Measurements from ENCODE around the gene AFG3L2.

The AFG3L2 gene

DNA sequence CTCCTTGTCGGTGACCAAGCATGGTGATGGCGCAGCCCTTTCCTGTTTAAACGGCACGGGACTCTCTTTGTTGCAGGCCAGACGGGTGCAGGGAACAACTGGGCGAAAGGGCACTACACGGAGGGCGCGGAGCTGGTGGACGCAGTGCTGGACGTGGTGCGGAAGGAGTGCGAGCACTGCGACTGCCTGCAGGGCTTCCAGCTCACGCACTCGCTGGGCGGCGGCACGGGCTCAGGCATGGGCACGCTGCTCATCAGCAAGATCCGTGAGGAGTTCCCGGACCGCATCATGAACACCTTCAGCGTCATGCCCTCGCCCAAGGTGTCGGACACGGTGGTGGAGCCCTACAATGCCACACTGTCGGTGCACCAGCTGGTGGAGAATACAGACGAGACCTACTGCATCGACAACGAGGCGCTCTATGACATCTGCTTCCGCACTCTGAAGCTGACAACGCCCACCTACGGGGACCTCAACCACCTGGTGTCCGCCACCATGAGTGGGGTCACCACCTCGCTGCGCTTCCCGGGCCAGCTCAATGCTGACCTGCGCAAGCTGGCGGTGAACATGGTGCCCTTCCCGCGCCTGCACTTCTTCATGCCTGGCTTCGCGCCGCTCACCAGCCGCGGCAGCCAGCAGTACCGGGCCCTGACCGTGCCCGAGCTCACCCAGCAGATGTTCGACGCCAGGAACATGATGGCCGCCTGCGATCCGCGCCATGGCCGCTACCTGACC, 51.9 kb downstream of the AFG3L2 start:
- DNase-seq (ENCODE audit: low read depth) = no peak

DNA sequence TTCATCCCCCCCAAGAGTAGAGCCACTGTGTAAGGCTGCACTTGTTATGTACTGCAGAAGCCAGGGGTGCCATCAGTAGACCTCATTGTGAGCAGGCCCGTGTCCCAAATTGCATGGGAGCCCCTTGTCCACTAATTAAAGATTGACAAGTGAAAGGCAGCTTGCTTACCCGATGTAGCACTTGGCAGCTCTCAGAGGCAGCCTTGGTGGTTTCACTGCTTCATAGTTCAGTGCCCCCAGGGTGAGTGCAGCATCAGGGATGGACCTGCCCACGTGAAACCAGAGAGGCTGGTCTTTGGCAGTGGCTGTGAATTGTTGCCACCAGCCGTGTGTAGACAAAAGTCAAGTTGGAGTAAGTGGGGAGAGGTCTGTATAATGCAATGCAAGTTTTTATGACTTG, 55.7 kb downstream of the AFG3L2 start:
- DNase-seq (ENCODE audit: low read depth) = no peak

DNA sequence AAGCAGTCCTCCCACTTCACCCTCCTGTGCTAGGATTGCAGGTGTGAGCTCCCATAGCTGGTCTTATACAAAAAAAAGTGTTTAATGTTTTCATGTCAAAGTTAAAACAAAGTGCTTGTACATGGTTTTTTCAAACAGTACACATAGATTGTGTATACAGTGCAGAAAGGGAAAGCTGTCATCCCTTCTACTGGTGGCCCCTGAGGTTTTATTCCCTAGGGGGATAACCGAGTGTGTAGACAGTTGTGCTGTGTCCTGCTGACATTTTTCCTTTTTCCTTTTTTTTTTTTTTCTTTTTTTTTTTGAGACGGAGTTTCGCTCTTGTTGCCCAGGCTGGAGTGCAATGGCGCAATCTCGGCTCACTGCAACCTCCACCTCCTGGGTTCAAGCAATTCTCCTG, 58.2 kb downstream of the AFG3L2 start:
- no peak for DNase-seq (ENCODE audit: low read depth)

DNA sequence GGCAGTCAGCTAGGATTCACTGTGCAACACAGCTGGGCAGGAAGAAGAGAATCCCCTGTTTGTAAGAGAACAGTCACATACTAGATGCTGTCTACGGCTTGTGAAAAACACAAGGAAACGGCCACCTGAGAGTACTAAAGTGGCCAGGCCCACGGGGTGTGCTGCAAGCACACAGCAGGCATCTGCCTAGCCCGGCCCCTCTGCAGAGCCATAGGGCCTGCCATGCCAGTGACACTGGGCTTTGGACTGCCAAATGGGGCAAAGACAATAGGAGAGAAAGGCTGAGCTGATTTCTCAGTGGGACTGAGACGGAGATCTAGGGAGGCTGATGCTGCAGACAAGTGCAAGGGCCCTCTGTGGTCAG, 58.7 kb downstream of the AFG3L2 start:
- no peak for DNase-seq (ENCODE audit: low read depth)

GRCh38 chr18:12317664-12318333, 59.2 kb downstream of the AFG3L2 start:
- DNase-seq (ENCODE audit: low read depth) = no peak

DNA sequence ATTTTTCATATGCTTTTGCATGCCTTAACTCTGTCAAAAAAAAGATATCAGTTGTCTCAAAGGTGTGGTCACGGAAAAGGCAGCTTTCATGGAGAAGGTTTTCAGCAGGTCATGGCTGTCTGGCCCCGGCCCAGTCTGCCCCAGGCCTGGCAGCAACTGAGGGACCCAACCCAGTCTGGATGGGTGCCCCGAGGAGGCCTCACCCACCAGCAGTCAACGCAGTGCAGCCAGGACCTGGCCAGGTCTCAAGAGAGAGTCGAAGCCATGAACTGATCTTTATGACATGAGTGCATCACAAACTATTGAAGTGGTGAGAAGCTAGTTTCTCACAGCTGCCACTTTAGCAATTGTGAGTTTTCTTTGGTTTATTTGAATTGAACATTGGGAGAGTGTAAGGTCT, 61.1 kb downstream of the AFG3L2 start:
- no peak for DNase-seq (ENCODE audit: low read depth)

DNA sequence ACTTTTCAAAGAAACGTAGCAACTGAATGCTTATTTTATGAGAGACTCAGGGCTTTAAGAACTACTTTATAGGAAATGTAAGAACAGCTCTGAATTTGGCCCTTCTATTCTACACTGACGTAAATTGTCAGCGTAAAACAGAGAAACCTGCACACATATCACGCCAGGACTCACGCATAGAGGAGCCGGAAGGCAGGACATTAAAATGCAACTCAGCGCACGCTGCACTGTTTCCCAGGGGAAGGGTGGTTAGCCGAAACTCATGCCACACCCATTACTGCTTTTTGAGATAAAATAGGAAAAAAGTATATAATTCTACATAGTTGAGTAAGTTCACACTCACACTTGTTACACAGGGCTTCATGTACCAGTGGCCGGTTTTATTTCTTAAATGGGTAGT, 61.5 kb downstream of the AFG3L2 start:
- no peak for DNase-seq (ENCODE audit: low read depth)

- DNase-seq (ENCODE audit: low read depth) = no peak
Observed at GRCh38 chr18:12314591-12315305, 62.3 kb downstream of the AFG3L2 start.

- DNase-seq (ENCODE audit: low read depth) = no peak
Observed at GRCh38 chr18:12313530-12314245, 63.3 kb downstream of the AFG3L2 start.

GRCh38 chr18:12312976-12313375, 64.1 kb downstream of the AFG3L2 start:
- DNase-seq (ENCODE audit: low read depth) = no peak

DNA sequence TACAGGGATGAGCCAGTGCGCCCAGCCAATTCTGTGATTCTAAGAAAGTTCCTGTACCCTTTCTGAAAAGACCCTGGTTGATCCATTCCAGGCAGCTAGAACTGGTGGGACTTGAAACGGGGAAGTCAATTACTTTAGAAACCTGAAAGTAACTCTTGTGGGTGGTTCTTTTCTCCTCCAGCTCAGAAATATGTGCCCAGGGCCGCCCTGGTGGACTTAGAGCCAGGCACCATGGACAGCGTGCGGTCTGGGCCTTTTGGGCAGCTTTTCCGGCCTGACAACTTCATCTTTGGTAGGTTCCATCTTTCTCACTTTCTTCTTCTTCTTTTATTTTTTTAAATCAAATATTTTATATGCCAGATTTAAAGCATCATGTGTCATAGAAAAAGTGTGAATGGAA, 66.3 kb downstream of the AFG3L2 start:
- no peak for DNase-seq (ENCODE audit: low read depth)

DNA sequence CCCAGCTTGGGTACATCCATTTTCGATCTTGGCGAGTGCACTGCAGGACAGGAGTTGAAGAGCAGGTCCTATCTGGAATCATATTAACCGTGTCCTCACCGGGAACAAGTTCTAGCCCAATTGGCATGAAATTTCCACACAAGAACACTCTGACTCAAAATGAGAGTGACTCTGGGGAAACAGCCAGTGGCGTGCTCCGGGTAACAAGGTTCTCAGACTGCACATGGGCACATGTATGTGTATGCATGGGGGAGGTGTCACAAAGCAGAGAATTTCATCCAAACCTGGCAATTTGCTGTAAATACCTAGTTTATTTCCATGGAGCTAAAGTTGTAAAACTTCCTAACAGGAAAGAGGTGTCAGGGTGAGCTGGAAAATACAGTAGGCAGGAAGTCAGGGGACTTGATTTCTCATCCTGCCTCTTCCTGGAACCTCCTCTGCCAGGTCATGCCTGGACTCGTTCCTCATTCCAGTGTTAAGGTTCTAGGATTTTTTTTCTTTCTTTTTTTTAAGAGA, 67.3 kb downstream of the AFG3L2 start:
- no peak for DNase-seq (ENCODE audit: low read depth)

GRCh38 chr18:12308386-12309100, 68.5 kb downstream of the AFG3L2 start:
- DNase-seq (ENCODE audit: low read depth) = no peak

- DNase-seq (ENCODE audit: low read depth) = no peak
Observed at GRCh38 chr18:12307701-12308385, 69.2 kb downstream of the AFG3L2 start, which contains the start of gene TUBB6. TUBB6 (plus strand) TSS chr18:12308241; CDS start chr18:12308293, 52 bp downstream.

DNA sequence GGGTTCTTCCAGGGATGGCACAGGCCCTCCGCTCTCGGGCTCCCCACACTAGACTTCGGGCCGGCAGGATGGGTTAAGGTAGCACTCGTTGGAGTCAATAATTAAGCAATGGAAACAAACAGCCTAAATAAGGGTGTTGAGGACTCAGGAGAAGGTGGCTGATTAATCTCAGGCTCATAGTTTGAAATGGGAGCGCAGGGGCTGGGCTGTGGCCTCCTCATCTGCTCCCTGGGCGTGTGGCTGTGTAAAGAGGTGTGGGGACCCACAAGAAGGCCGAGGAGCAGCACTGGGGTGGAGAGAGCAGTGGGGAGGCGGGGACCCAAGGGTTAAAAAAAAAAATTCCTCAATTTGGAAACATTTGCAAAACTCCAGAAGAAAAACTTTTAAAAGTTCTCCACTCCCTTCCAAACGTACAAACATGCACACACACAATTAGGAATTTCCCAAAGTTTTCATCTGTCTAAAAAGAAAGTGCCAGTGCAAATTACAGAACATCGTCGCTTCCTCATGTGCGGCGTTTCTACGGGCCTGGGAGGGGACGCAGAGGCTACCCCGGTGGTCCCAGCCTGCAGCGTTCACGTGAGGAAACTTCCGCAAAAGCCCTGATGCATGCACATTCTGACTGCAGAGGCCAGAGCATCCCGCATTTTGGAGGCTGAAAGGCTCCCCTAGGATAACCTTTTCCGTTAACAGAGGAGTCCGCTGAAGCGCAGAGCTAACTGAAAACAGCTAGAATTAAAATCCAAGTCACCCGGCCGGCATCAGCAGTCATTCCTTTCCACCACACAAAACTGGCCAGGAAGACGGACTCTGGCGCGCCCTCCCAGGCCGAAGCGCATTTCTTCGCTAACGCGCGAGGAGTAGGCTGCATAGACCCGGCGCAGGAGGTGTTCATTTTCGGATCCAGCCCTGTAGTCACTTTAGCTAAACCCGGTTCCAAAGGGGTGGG, 70.0 kb downstream of the AFG3L2 start:
- DNase-seq (ENCODE audit: low read depth) = no peak

DNA sequence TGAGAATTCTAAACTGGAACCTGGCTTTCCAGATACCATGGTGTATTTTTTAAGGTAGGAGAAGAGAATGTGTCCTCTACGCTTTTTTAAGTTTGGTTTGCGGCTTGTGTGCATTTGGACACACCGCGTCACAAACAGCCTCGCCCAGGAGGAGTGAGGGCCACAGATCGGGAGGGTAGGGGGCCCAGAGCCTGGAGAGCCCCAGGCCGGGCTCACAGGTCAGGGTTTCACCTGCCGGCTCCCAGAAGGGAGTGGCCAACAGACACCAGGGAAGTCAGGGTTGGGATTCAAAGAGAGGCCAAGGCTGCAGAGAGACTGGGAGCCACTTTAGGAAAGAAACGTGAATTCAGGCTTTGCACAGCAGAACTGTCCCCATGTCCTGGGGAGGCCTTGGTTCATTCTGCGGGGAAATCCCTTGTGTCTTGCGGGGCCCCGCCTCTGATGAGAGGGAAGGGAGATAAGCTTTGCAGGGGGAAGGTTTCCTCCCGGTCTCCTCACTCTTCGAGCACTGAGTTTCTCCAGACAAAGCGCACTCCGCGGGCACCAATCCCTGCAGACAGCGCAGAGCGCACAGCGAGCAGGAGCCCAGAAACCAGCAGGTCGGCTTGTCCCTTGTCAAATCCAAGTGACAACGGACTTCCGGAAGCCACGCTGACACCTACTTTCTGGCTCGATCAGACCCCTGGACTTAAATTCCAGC, 70.9 kb downstream of the AFG3L2 start:
- no peak for DNase-seq (ENCODE audit: low read depth)

- DNase-seq (ENCODE audit: low read depth) = no peak
Observed at GRCh38 chr18:12305211-12305610, 71.8 kb downstream of the AFG3L2 start.

- DNase-seq (ENCODE audit: low read depth) = no peak
Observed at GRCh38 chr18:12304351-12305210, 72.4 kb downstream of the AFG3L2 start.
